HG02885 (cell line): Measurements from ENCODE around the gene PATJ.
"Not testable (repeated sequence)": the region's sequence is repeated elsewhere in the genome, so short reads cannot be mapped to it uniquely, and the experiment has no call there.

ENCODE experiments used
- ATAC-seq: cut with Tn5 transposase; IDR thresholded peaks from one replicate; pipeline ENCODE4 v1.9.1; 2021; ENCODE audit warnings: mild to moderate bottlenecking; ENCODE audit not compliant: unreplicated experiment, poor library complexity

The PATJ gene

GRCh38 chr1:61818992-61819391, 76.7 kb downstream of the PATJ start:
- ATAC-seq, result no peak

- no peak for ATAC-seq
Measured at GRCh38 chr1:61819421-61819820, 77.1 kb downstream of the PATJ start.

- ATAC-seq, result no peak
Measured at GRCh38 chr1:61825393-61825792, 83.1 kb downstream of the PATJ start.

DNA sequence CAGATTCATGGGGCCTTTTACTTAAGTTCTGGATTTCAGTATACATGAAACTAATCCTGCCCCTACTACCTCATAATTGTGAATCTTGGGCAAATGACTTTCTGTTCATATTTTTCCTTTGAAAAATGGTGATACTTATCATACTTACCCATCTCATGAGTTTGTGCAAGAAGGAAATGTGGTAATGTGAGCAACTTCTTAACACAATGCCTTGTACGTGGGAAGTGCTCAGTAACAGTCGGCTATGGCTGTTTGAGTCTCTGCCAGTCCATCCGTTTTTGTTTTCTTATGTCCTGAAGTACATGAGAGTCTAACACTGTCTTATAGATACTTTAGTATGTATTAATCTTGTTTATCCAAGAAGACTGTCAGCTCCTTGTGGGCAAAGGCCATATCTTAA, 86.5 kb downstream of the PATJ start:
- no peak for ATAC-seq

GRCh38 chr1:61836649-61837048, 94.4 kb downstream of the PATJ start:
- no peak for ATAC-seq

- ATAC-seq, result not testable (repeated sequence)
Measured at GRCh38 chr1:61837607-61838006, 95.3 kb downstream of the PATJ start.

- ATAC-seq, result no peak
Measured at GRCh38 chr1:61839679-61840078, 97.4 kb downstream of the PATJ start.

GRCh38 chr1:61842036-61842435, 99.8 kb downstream of the PATJ start:
- no peak for ATAC-seq

- ATAC-seq, result no peak
Measured at GRCh38 chr1:61842863-61843514, 100.7 kb downstream of the PATJ start.

DNA sequence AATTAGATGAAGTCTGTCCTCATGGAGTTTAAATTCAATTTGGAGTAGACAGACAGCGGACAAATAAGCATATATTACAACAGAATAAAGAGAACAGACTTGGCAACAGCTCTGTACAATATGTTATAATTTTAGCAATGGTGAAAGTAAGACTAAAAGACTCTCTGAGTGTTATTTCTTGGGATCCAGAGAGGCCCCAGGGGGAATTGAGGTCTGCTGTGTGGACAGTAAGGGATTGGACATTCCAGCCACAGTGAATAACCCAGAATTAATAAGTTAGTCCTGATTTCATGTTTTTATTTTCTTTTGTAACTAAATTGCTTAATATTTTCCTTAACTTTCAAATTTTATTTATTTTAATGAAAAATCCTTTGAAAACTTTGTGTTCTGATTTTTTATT, 101.7 kb downstream of the PATJ start:
- ATAC-seq, result no peak

DNA sequence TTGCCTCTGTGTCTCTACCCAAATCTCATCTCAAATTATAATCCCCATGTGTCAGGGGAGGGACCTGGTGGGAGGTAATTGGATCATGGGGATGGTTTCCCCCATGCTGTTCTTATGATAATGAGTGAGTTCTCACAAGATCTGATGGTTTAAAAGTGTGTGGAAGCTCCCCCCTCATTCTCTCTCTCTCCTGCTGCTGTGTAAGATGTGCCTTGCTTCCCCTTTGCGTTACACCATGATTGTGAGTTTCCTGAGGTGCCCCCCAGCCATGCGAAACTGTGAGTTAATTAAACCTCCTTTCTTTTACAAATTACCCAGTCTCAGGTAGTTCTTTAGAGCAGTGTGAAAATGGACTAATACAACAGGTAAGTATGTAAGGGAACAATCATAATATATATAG, 102.4 kb downstream of the PATJ start:
- ATAC-seq, result not testable (repeated sequence)

DNA sequence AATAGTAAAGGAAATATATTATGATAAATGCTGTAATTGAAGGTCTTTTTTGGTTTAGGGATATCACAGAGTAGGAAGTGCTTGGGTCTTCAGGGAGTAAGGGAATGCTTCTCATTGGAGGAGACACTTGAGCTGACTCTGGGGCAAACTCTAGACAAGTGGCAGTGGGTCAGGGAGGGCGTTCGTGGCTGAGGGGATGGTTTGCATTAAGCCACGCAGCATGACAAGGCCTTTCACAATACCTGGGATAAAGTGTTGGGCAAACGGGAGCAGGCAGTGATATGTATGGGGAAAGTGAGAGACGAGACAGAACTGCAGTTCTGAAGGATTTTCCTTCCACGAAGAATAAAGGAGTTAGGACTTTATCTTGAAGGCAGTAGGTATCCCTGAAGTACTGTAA, 109.0 kb downstream of the PATJ start:
- ATAC-seq, result no peak

DNA sequence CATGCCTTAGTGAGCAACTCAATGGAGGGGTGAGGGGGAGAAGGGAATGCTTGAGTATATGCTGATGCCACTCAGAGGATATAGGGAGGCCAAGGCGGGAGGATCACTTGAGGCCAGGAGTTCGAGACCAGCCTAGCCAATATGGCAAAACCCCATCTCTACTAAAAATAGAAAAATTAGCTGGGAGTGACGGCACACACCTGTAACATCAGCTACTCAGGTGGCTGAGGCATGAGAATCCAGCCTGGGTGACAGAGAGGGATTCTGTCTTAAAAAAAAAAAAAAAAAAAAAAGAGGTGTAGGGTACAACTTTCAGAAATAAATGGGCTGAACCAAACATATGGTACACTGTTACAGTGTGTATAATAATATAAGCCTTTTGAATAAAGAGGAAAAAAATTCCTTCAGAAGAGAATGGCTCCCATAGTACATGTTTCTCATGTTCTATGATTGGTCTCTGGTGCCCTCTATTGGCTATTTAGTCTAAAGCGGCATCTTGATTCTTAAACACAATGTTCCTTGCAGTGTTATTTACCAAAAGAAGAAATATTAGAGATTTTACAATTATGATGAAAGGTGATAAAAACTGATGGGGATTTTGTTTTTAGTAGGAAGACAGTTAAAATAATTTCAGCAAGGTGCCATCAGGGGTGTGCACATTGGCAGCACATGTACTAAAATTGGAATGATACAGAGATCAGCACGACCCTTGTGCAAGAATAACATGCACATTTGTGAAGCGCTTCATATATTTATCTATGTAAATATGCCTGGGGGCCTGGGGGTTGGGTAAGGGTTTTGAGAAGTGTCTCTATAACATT, 109.8 kb downstream of the PATJ start:
- ATAC-seq, result peak; percentile 58

DNA sequence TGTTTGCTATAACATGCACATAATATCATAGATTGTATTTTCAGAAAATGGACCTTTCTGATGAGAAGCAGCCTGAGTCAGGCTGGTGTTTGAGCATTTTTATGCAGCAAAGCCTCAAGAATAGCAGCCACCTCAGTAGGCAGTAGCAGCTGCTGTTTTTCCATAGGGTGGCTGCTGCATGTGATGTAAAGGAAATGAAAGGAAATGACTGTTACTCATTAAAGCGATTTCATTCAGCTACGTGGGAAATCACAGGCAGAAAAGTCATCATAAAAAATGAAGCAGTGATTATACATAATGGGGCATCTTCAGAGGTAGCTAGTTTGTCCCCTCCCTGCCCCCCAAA, 110.4 kb downstream of the PATJ start:
- no peak for ATAC-seq

DNA sequence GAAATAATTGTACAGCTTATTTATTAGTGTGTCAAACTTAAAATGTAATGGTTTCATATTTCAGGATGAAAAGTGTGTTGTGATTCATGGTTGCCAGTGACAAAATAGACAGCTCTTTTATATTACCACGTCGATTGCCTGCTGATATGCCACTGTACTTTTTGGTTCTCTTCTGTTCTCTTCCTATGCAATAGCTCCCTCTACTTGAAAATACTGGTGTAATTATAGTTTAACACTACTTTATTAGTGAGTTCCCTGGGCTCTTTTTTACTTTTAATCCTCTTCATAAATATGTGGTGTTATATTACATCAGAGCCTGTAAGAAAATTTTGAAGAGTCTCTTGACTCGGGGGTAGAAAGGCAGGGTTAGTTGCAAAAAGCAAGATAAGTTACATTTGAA, 111.3 kb downstream of the PATJ start:
- no peak for ATAC-seq

DNA sequence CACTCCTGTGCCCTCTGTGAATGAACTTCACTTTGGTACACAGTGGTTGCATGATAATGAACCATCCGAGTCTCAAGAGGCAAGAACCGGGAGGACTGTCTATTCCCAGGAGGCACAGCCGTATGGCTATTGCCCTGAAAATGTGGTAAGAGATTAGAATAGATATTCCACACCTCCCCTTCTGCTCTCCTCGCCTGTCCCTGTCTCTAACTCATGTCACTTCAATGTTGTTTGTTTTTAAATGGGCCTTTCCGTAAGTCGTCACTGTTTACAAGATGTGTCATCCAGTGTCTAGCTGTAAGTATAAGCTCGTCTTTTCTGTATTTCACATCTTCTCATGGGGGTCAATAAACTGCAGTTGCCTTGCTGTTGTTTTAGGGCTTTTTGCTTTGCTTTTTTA, 122.2 kb downstream of the PATJ start:
- no peak for ATAC-seq

GRCh38 chr1:61865646-61866220, 123.5 kb downstream of the PATJ start:
- ATAC-seq, result no peak

GRCh38 chr1:61869691-61870109, 127.4 kb downstream of the PATJ start:
- no peak for ATAC-seq

- ATAC-seq, result no peak
Measured at GRCh38 chr1:61872206-61872605, 129.9 kb downstream of the PATJ start.

DNA sequence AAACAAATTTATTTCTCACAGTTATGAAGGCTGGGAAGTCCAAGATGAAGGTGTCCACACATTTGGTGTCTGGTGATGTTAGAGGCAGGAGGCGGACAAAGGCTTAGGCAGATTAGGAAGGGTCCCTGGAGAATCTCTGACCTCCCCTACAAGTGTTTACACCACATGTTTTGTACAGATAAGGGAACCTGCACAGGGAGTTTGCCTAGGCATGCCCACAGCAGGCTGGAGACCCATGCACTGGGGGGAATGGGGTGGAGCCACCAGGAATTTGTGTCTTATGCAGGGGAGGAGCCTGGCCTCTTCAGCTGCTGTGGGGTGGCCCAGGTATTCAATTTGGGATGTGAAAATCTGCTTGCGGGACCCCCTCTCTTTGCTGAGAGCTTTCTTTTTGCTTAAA, 131.3 kb downstream of the PATJ start:
- ATAC-seq, result no peak

- ATAC-seq, result no peak
Measured at GRCh38 chr1:61873994-61874393, 131.7 kb downstream of the PATJ start.

DNA sequence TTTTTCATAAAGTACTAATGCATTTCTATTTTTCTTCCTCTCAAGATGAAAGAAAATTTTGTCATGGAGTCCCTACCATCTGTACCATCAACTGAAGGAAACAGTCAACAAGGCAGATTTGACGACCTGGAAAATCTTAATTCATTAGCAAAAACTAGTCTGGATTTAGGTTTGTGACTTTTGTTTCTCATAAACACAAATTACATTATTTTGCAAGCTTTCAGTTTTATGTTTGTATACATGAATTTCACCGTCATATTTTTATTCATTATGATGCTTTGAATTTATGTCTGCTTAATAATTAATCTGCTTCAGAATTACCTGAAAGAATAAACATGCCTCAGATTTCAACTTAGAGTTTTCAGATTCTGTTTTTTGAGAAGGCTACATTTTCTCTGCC, 132.9 kb downstream of the PATJ start:
- ATAC-seq, result no peak
